Trophoblast cell (in vitro differentiated cells and primary cell): Measurements from ENCODE around the gene CDCA5.

Source experiments
- DNase-seq, 2 donors: peaks; one replicate each; pipeline ENCODE4 v3.0.0-alpha.2; 2016
- H2AFZ ChIP-seq: 2 replicates; pipeline ENCODE4 v1.6.1; 2013; ENCODE audit warnings: low read length, moderate library complexity, mild to moderate bottlenecking; ENCODE audit not compliant: insufficient read depth, poor library complexity
- H2AK5ac ChIP-seq: 2 replicates; pipeline ENCODE4 v1.6.1; 2013; ENCODE audit warnings: mild to moderate bottlenecking, low read length
- H2BK120ac ChIP-seq: 2 replicates; pipeline ENCODE4 v1.6.1; 2013; ENCODE audit warnings: low read length, mild to moderate bottlenecking, moderate library complexity; ENCODE audit not compliant: insufficient read depth, poor library complexity
- H2BK12ac ChIP-seq: 2 replicates; pipeline ENCODE4 v1.6.1; 2013; ENCODE audit warnings: mild to moderate bottlenecking, low read length, moderate library complexity
- H2BK5ac ChIP-seq: 2 replicates; pipeline ENCODE4 v1.6.1; 2013; ENCODE audit warnings: low read length, low read depth, moderate library complexity, mild to moderate bottlenecking; ENCODE audit not compliant: poor library complexity
- H3K14ac ChIP-seq: 2 replicates; pipeline ENCODE4 v1.6.1; 2013; ENCODE audit warnings: mild to moderate bottlenecking, low read length
- H3K18ac ChIP-seq: 2 replicates; pipeline ENCODE4 v1.6.1; 2013; ENCODE audit warnings: mild to moderate bottlenecking, low read length
- H3K23ac ChIP-seq: 2 replicates; pipeline ENCODE4 v1.6.1; 2013; ENCODE audit warnings: low read length
- H3K27ac ChIP-seq: 2 replicates; pipeline ENCODE4 v1.5.1; 2013; ENCODE audit warnings: low read depth, mild to moderate bottlenecking, inconsistent platforms, low read length, moderate library complexity
- H3K27me3 ChIP-seq: 2 replicates; pipeline ENCODE4 v1.6.1; 2013; ENCODE audit warnings: inconsistent platforms, mild to moderate bottlenecking, low read length, moderate library complexity; ENCODE audit not compliant: insufficient read depth
- H3K36me3 ChIP-seq, 2 experiments: 1 replicate in 1 of 2; 2 replicates in 1 of 2; pipeline ENCODE4 v1.6.1; 2013; ENCODE audit warnings: low read length in 2 of 2, mild to moderate bottlenecking in 2 of 2, moderate library complexity in 1 of 2; ENCODE audit not compliant: insufficient read depth in 2 of 2, control insufficient read depth in 1 of 2
- H3K4ac ChIP-seq: 2 replicates; pipeline ENCODE4 v1.6.1; 2013; ENCODE audit warnings: low read depth, mild to moderate bottlenecking, low read length, moderate library complexity
- H3K4me1 ChIP-seq, 2 experiments: 1 replicate in 1 of 2; 2 replicates in 1 of 2; pipeline ENCODE4 v1.6.1; 2013; ENCODE audit warnings: low read length in 2 of 2, mild to moderate bottlenecking in 2 of 2, moderate library complexity in 1 of 2; ENCODE audit not compliant: insufficient read depth in 2 of 2, control insufficient read depth in 1 of 2
- H3K4me2 ChIP-seq: 2 replicates; pipeline ENCODE4 v1.6.1; 2013; ENCODE audit warnings: inconsistent platforms, mild to moderate bottlenecking, low read length, moderate library complexity
- H3K4me3 ChIP-seq: 2 replicates; pipeline ENCODE4 v1.5.1; 2013; ENCODE audit warnings: mild to moderate bottlenecking, low read depth, low read length, inconsistent platforms
- H3K79me1 ChIP-seq: one replicate; pipeline ENCODE4 v1.6.1; 2013; ENCODE audit warnings: low read length
- H3K79me2 ChIP-seq: 2 replicates; pipeline ENCODE4 v1.6.1; 2013; ENCODE audit warnings: low read length, mild to moderate bottlenecking; ENCODE audit not compliant: control insufficient read depth, insufficient read depth, poor library complexity
- H3K9ac ChIP-seq: 2 replicates; pipeline ENCODE4 v1.6.1; 2013; ENCODE audit warnings: mild to moderate bottlenecking, low read length
- H3K9me3 ChIP-seq: 2 replicates; pipeline ENCODE4 v1.6.1; 2013; ENCODE audit warnings: low read depth, mild to moderate bottlenecking, control low read depth, inconsistent platforms, low read length; ENCODE audit not compliant: insufficient read depth
- H4K12ac ChIP-seq: 2 replicates; pipeline ENCODE4 v1.6.1; 2013; ENCODE audit warnings: low read depth, mild to moderate bottlenecking, low read length, moderate library complexity
- H4K8ac ChIP-seq: 2 replicates; pipeline ENCODE4 v1.6.1; 2013; ENCODE audit warnings: low read depth, mild to moderate bottlenecking, low read length, moderate library complexity
- H4K91ac ChIP-seq: one replicate; pipeline ENCODE4 v1.6.1; 2013; ENCODE audit warnings: low read depth, mild to moderate bottlenecking, low read length, moderate library complexity
- WGBS: extraction: QIAGEN DNeasy Blood & Tissue Kit; methylation state at CpG from one replicate; pipeline ENCODE4 v1.1.7; 2013; ENCODE audit warnings: missing lambda C conversion rate; ENCODE audit not compliant: insufficient read length, insufficient coverage; ENCODE audit errors: extremely low coverage; 5-methylcytosine and 5-hydroxymethylcytosine counted together

Gene CDCA5

GRCh38 chr11:65060913-65061408 lies 22.9 kb downstream of the CDCA5 start:
- no peak overlapping the region for H3K4me2 ChIP-seq
- no peak overlapping the region for H2BK120ac ChIP-seq
- H3K9me3 ChIP-seq, result no peaks in the 10 kb centered on the region
- H3K36me3 ChIP-seq, result no peaks in the 10 kb centered on the region
- no peak overlapping the region for H3K4ac ChIP-seq
- H2AK5ac ChIP-seq, result no peak overlapping the region
- no peak overlapping the region for H4K12ac ChIP-seq
- H2BK5ac ChIP-seq, result no peak overlapping the region
- no peaks in the 10 kb centered on the region for H3K79me1 ChIP-seq
- whole genome bisulfite sequencing, result no CpG with 5 or more reads among the region's 9 CpGs
- no peaks in the 10 kb centered on the region for H3K79me2 ChIP-seq
- H4K91ac ChIP-seq, result no peak overlapping the region
- no peak overlapping the region for H3K14ac ChIP-seq
- H2BK12ac ChIP-seq, result no peak overlapping the region
- H2AFZ ChIP-seq, result no peak overlapping the region
- no peak overlapping the region for H3K18ac ChIP-seq
- H3K27ac ChIP-seq, result no peak overlapping the region
- peaks cover 2 to 3% of the 10 kb centered on the region in 2 experiments for H3K4me1 ChIP-seq
- H4K8ac ChIP-seq, result no peak overlapping the region
- H3K27me3 ChIP-seq, result no peaks in the 10 kb centered on the region
- H3K9ac ChIP-seq, result no peak overlapping the region
- DNase-seq, result peak in 1 of 2 donors; percentile 22
- H3K4me3 ChIP-seq, result no peak overlapping the region
- H3K23ac ChIP-seq, result no peak overlapping the region

- no peak overlapping the region for H3K18ac ChIP-seq
- no peak overlapping the region for H3K4ac ChIP-seq
- no peaks in the 10 kb centered on the region for H3K27me3 ChIP-seq
- H4K91ac ChIP-seq, result no peak overlapping the region
- no peaks in the 10 kb centered on the region for H3K4me1 ChIP-seq
- H3K79me1 ChIP-seq, result no peaks in the 10 kb centered on the region
- H2BK5ac ChIP-seq, result no peak overlapping the region
- H3K36me3 ChIP-seq, result no peaks in the 10 kb centered on the region
- H2AFZ ChIP-seq, result no peak overlapping the region
- no peak overlapping the region for H3K27ac ChIP-seq
- H3K14ac ChIP-seq, result no peak overlapping the region
- no peak overlapping the region for H2BK12ac ChIP-seq
- WGBS, result no CpG with 5 or more reads among the region's 10 CpGs
- H3K79me2 ChIP-seq, result no peaks in the 10 kb centered on the region
- H3K4me3 ChIP-seq, result no peak overlapping the region
- H3K9ac ChIP-seq, result no peak overlapping the region
- no peak overlapping the region for H2AK5ac ChIP-seq
- no peak overlapping the region for H3K23ac ChIP-seq
- H4K8ac ChIP-seq, result no peak overlapping the region
- H4K12ac ChIP-seq, result no peak overlapping the region
- no peak overlapping the region for H3K4me2 ChIP-seq
- no peak for DNase-seq
- no peaks in the 10 kb centered on the region for H3K9me3 ChIP-seq
- no peak overlapping the region for H2BK120ac ChIP-seq
These were observed 23.6 kb downstream of the CDCA5 start for GRCh38 chr11:65059959-65060824.

GRCh38 chr11:65059523-65059922 lies 24.3 kb downstream of the CDCA5 start:
- H4K8ac ChIP-seq, result no peak overlapping the region
- no peak for DNase-seq
- H3K79me2 ChIP-seq, result no peaks in the 10 kb centered on the region
- no peak overlapping the region for H2BK5ac ChIP-seq
- H3K9me3 ChIP-seq, result no peaks in the 10 kb centered on the region
- H4K91ac ChIP-seq, result no peak overlapping the region
- H3K18ac ChIP-seq, result no peak overlapping the region
- H2AK5ac ChIP-seq, result no peak overlapping the region
- no peak overlapping the region for H4K12ac ChIP-seq
- no peak overlapping the region for H3K27ac ChIP-seq
- no peak overlapping the region for H3K4me3 ChIP-seq
- H3K36me3 ChIP-seq, result no peaks in the 10 kb centered on the region
- H3K4ac ChIP-seq, result no peak overlapping the region
- no peak overlapping the region for H3K14ac ChIP-seq
- H3K79me1 ChIP-seq, result no peaks in the 10 kb centered on the region
- H3K27me3 ChIP-seq, result no peaks in the 10 kb centered on the region
- H2BK12ac ChIP-seq, result no peak overlapping the region
- no peaks in the 10 kb centered on the region for H3K4me1 ChIP-seq
- no CpG with 5 or more reads among the region's 3 CpGs for WGBS
- H2AFZ ChIP-seq, result no peak overlapping the region
- H3K23ac ChIP-seq, result no peak overlapping the region
- no peak overlapping the region for H3K9ac ChIP-seq
- no peak overlapping the region for H3K4me2 ChIP-seq
- H2BK120ac ChIP-seq, result no peak overlapping the region

- WGBS, result no CpG with 5 or more reads among the region's 8 CpGs
- Histone ChIP-seq H2AFZ (no peak within 1 kb of the TSS), H3K4me3 (no peak within 1 kb of the TSS), H2BK5ac (no peak within 1 kb of the TSS), H3K79me2 (no peaks in the 10 kb centered on the region), H3K18ac (no peak within 1 kb of the TSS), H3K23ac (no peak within 1 kb of the TSS), H4K12ac (no peak within 1 kb of the TSS), H3K27ac (no peak within 1 kb of the TSS), H2BK120ac (no peak within 1 kb of the TSS), H3K4me1 (no peaks in the 10 kb centered on the region), H4K91ac (no peak within 1 kb of the TSS), H3K27me3 (no peaks in the 10 kb centered on the region), H2AK5ac (no peak within 1 kb of the TSS), H4K8ac (no peak within 1 kb of the TSS), H3K9me3 (peaks cover 2% of the 10 kb centered on the region), H2BK12ac (no peak within 1 kb of the TSS), H3K36me3 (no peaks in the 10 kb centered on the region), H3K9ac (no peak within 1 kb of the TSS), H3K79me1 (no peaks in the 10 kb centered on the region), H3K4ac (no peak within 1 kb of the TSS), H3K14ac (no peak within 1 kb of the TSS), H3K4me2 (no peak within 1 kb of the TSS)
- DNase-seq, result no peak
These were observed 25.3 kb downstream of the CDCA5 start, which contains the start of gene NAALADL1 for GRCh38 chr11:65058419-65059054. TSS of gene NAALADL1 (minus strand) at chr11:65058553. CDS start at chr11:65058521, 32 bp downstream.
